ENCODE data around the gene SHANK3.

GRCh38 chr22:50706481-50707125, 34.0 kb downstream of the SHANK3 start:
- TF ChIP-seq CTCF (IDR thresholded peaks at IDR 0.05) (no peak), EZH2 (IDR thresholded peaks at IDR 0.05; ENCODE audit: borderline replicate concordance, insufficient read depth, low read depth, low read length, poor library complexity, severe bottlenecking) (no peak)
